GM23248 (cell line): ENCODE data around the gene SH2D3C.

Experiments
- EZH2 ChIP-seq: fragments of 200-600 bp; sonication (generic); IDR thresholded peaks from 2 replicates; pipeline ENCODE4 v1.6.1; 2018; ENCODE audit warnings: antibody characterized with exemption, mild to moderate bottlenecking; ENCODE audit not compliant: insufficient read depth, poor library complexity, severe bottlenecking
- EZH2phosphoT487 ChIP-seq: fragments of 200-600 bp; sonication (generic); IDR thresholded peaks from 2 replicates; pipeline ENCODE4 v1.6.1; 2018; ENCODE audit warnings: antibody characterized with exemption, moderate library complexity, mild to moderate bottlenecking, low read depth; ENCODE audit not compliant: insufficient read depth

DNA sequence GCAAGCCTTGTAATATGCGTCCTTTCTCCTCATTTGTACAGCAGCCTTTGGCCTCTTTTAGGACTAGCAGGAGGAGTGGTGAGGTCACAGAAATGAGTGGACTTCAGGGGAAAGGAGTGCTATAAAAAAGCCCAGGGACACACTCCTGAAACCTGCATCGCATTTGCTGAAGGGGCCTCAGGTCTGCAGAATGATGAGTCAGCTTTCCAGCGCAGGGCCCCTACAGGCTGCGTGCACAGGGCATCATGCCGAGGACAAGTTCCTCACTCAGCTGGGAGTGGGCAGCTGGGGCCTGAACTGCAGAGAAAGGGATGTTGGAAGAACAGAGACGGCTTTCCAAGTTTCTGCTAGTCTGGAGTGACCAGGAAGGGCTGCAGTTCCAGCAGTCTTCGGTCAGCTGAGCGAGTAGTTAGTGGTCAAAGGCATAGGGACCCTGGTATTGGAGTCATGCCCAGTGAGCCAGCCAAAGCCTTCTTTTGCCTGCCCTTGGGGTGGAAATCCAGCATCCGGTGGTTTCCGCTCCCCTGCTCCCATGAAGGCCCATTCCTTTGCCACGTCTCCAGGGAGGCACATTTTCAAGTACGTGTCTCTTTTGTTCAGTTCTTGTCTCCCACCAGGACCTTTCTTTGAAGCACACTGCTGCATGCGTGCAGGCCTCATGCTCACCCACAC lies 89.0 kb downstream of the SH2D3C start:
- TF ChIP-seq EZH2 = no peak
- no peak for TF ChIP-seq EZH2phosphoT487
